Measurements from ENCODE around the gene SYTL1. TPM values are rescaled to one million over a fixed set of nuclear protein-coding genes. Genes with fewer than 3 reads are reported as not detected.

The SYTL1 gene, protein sequence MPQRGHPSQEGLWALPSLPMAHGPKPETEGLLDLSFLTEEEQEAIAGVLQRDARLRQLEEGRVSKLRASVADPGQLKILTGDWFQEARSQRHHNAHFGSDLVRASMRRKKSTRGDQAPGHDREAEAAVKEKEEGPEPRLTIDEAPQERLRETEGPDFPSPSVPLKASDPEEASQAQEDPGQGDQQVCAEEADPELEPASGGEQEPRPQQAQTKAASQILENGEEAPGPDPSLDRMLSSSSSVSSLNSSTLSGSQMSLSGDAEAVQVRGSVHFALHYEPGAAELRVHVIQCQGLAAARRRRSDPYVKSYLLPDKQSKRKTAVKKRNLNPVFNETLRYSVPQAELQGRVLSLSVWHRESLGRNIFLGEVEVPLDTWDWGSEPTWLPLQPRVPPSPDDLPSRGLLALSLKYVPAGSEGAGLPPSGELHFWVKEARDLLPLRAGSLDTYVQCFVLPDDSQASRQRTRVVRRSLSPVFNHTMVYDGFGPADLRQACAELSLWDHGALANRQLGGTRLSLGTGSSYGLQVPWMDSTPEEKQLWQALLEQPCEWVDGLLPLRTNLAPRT
- total RNA-seq (2014; rRNA removed; shearing (Covaris generic)) = 1.8 and 3.5 TPM in 2 replicates

- peak; percentile 49 for DNase-seq (ENCODE audit: low spot score)
These were observed at the start of gene SYTL1 for GRCh38 chr1:27341525-27342252. SYTL1 (plus strand) TSS chr1:27342022; CDS start chr1:27345335, 3,313 bp downstream.

GRCh38 chr1:27292106-27292505 is 49.7 kb upstream of the SYTL1 start:
- no peak for DNase-seq (ENCODE audit: low spot score)

DNA sequence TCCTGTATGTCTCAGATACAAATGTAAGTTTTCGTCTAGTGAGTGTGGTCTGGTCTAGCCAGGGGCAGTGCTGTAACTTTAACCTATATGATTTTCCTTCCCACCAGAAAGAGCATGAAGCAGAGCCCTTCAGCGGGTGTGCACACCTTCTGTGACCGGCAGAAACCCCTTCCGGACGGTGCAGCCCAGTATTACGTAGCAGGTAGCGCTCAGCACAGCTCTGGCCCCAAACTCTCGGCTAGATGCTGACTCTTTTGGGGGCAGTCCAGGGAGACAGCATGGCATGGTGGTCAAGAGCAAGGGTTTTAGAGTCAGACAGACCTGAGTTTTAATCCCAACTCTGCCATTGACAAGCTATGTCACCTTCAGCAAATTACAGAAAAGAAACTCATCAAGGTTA is 47.9 kb upstream of the SYTL1 start:
- no peak for DNase-seq (ENCODE audit: low spot score)

DNA sequence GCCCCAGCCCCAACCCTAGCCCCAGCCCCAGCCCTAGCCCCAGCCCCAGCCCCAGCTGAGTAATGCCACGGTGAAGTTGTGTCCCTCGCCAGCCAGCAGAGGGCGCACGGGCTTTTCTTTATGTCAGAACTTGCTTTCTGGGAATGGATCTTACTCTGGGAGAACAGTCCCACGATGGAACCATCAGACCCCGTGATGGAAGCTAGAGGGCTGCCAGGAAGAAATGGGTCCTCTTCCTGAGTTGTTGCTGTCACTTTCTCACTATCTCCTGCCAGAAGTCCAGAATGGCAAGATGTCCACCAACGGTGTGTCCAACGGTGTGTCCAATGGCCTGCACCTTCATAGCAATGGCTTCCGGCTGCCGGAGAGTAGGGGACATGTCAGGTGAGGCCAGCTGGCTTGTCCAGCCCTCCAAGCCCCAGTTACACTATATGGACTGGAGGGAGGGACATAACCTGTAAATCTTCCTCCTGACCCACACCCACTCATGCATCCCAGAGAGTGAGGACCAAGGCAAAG is 45.0 kb upstream of the SYTL1 start:
- DNase-seq (ENCODE audit: low spot score) = no peak

DNA sequence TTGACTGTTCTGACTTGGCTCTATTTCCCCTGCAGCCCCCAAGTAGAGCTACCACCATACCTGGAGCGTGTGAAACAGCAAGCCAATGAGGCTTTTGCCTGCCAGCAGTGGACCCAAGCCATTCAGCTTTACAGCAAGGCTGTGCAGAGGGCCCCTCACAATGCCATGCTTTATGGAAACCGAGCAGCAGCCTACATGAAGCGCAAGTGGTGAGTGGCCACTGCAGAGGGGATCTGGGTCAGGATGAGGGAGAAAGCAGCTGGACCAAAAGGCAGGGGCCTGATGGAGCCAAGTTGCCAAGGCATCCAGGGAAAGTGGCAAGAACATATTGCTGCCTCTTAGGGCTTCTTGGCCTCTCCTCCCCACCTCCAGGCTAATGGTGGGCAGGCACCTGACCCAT is 43.9 kb upstream of the SYTL1 start:
- DNase-seq (ENCODE audit: low spot score) = no peak

- no peak for DNase-seq (ENCODE audit: low spot score)
These were observed 43.0 kb upstream of the SYTL1 start for GRCh38 chr1:27298632-27299384.

DNA sequence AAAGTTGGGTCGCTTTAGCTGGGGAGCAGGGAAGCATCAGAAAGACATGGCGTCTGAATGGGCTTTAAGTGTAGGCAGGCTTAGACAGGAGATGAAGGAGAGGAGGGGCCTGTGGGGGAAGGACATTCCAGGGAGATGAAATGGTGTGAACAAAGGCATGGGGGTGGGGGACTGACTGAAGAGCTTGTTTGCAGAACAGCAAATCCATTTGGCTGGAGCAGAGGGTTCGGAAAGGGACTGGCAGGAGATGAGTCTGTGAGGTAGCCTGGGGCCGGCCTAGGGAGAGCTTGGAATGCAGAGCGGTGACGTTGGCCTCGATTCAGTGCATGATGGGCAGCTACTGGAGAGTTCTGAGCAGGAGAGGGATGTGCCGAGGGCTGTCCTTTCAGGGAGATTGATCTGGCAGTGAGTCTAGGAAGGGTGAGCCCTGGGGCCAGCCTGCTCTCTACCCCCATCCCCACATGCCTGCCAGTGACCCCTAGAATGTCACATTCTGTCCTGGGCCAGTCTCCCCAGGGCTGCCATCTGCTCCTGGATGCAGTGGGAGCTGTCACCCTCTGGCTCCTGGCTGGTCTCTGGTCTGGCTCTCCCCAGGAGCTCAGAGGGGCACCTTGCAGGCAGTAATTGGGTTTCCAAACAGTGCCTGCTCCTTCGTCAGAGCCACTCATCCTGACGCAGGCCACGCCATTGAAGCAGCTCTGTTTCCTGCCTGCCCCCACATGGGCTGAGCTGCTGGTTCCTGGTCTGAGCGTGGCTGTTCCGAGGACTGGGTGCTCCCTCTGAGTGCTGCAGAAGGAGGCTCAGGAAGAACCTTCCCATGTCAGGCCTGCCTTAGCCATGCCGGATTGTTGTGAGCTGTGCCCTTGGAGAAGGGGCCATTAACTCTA is 42.2 kb upstream of the SYTL1 start:
- DNase-seq (ENCODE audit: low spot score) = peak; percentile 73

DNA sequence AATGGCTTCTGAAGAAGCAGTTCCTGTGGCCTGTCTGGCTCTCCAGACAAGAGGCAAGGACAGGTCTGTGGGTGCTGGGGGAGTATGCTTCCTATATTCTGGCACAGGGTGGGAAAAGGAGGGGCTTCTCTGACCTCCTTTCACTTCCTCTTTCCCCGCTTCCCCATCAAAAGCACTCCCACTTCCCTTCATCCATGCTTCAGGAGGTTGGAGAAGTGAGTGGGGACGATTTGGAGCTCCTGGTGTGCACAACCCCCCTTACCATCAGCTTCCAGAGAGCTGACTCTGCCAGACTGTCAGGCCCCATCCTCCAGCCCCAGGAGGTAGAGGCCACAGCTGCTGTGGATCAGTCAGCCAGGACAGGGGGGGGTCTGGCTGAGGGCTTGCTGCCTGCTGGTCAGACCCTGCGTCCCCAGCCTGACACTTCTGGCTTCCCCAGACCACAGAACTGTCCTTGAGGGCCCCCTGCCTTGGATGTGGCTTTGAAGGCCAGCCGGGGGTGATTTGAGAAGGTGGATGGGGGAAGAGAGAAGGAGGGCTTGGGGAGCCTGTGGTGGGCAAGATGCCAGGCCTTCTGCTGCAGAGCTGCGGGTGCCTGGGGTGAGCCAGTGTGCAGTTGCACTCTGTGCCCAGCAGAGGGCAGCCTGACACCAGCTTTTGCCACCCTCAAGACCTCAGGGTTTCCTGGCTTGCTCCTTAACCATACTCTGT is 41.3 kb upstream of the SYTL1 start:
- DNase-seq (ENCODE audit: low spot score) = peak; percentile 63

DNA sequence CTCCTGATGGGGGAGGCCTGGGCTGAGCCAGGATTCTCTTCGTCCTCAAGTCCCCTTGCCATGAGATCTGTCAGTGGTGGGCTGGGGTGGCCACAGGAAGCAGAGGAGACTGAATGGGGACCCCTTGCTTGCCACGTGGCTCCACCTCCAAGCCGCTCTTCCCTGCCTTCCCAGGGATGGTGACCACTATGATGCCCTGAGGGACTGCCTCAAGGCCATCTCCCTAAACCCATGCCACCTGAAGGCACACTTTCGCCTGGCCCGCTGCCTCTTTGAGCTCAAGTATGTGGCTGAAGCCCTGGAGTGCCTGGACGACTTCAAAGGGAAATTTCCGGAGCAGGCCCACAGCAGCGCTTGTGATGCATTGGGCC is 40.8 kb upstream of the SYTL1 start:
- no peak for DNase-seq (ENCODE audit: low spot score)

DNA sequence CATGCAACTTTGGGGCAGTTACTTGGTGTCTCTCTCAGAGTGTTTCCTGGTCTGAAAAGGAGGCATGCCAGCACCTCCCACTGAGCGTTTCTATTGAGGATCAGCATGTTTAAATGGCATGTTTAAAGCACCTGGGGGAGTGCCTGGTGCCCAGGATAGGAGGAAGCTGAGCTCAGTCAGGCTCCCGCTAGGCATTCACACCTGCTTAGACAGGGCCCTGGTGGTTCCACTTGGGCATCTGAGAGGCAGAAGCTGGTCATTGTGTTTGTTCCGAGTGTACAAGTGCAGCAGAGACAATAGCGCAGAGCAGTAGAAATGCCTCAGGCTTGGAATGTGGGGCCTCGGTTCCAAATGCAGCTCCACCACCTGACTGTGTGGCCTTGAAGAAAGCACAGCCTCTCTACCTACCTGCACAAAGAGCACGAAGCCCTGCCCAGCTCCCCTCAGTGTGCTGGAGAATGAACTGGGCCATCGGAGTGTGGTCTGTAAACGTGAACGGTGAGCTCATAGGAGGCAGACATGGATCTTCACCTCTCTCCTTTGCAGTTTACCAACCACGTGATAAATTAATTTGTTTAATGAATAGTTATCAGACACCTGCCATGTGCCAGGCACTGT is 40.1 kb upstream of the SYTL1 start:
- no peak for DNase-seq (ENCODE audit: low spot score)

DNA sequence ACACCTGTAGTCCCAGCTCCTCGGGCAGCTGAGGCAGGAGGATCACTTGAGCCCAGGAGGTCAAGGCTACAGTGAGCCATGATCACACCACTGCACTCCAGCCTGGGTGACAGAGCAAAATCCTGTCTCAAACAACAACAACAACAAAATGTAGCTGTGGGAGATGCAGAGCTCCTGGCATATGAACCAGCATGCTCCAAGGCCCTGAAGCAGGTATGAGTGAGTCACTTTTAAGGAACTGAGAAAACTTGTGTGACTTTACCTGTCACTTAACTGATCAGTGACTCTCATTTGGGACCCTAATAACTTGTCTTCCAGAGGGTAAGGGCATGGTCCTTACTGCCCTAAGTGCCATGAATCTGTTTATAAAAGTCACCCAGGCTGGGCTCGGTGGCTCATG is 39.2 kb upstream of the SYTL1 start:
- no peak for DNase-seq (ENCODE audit: low spot score)

DNA sequence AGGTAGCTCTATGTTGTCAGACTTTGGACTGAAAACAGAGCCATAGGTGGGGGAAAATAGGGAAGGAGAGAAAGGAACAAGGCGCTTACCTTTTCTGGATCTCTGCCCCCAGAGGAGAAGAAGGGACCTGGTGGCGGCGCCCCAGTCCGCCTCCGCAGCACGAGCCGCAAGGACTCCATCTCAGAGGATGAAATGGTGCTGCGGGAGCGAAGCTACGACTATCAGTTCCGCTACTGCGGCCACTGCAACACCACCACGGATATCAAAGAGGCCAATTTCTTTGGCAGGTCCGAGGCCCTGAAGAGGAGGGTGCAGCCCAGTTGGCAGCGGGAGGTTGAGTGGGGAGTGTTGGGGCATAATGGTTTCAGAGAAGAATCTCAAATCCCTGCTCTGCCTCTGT is 38.3 kb upstream of the SYTL1 start:
- no peak for DNase-seq (ENCODE audit: low spot score)

DNA sequence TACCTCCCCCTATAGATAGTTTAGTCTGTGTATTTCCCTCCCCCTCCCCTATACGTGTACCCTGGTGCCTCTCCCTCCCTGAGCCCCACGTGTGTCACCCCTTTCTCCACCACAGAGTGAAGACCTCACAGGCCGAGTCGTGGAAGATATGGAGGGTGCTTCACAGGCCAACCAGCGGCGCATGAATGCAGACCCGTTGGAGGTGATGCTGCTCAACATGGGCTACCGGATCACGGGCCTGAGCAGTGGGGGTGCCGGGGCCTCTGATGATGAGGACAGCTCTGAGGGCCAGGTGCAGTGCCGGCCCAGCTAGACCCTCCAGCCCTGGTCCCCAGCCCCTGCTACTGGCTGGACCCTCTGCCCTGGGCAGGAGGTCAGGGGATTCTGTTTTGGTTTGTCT is 35.8 kb upstream of the SYTL1 start:
- no peak for DNase-seq (ENCODE audit: low spot score)

DNA sequence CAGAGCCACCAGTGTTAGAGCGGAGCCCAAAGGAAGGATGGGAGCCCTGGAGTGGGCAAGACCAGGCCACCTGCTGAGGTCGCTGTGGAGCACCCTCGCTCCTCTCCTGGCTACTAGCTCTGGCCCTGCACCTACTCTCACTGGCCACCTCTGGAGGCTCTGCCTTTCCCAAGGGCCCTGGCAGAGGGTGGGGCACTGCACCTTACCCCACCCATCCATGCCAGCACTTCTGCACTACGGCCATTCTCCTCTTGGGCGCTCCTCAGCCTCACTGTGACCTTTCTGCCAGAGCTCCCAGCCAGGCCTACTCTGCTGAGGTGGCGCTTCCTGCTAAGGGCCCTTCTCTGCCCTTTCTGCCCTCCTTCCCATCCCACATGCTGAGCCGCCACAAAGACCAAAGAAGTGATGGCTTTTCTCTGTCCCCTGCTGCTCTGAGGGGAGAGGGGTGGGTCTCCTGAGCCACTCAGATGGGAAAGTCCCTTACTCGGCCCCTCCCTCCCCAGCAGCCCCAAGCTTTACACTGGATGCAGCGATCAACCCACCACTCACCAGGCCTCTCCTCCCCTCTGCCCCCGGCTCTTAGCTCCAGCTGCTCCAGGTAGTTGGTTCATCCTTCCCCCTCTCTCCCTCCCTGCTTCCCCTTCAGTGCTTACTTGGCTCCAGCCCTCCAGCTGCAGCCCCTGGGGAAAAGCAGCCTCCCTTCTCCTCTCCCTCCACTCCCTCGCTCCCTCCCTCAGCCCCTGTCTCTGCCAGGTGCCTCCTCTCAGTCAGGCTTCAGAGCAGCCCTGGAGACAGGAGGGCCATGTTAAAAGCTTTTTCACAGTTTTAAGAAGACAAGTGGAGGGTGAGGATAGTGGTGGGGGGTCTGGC is 34.7 kb upstream of the SYTL1 start:
- no peak for DNase-seq (ENCODE audit: low spot score)

GRCh38 chr1:27307874-27308598 is 33.8 kb upstream of the SYTL1 start:
- no peak for DNase-seq (ENCODE audit: low spot score)

DNA sequence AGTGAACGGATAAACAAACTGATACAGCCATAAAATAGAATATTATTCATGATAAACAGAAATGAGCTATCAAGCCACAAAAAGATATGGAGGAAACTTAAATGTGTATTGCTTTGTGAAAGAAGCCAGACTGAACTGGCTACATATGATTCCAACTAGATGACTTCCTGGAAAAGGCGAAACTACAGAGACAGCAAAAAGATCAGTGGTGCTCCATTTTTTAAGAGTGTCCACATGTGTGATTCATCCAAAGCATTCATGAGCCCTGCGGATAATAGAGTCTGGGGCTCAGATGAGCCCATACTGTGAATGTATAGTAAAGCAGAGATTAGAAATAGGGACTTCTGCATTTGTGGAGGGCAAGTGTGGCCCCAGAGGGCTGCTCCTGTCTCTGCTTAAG is 27.7 kb upstream of the SYTL1 start:
- no peak for DNase-seq (ENCODE audit: low spot score)

- DNase-seq (ENCODE audit: low spot score) = no peak
These were observed 27.1 kb upstream of the SYTL1 start for GRCh38 chr1:27314737-27315136.

- no peak for DNase-seq (ENCODE audit: low spot score)
These were observed 25.0 kb upstream of the SYTL1 start for GRCh38 chr1:27316860-27317259.

Data from A172 (cell line).